ENCODE results near the gene CFB. TPM values are rescaled to one million over a fixed set of nuclear protein-coding genes. Genes with fewer than 3 reads are reported as not detected.

Gene CFB
- total and polyA plus RNA-seq, 2 of the 13 experiments (the other 11 are each of a cell fraction or from before 2014, with no cell fraction given), result 171 to 513 TPM

- TF ChIP-seq ZNF382 (CRISPR knock-in tag; IDR thresholded peaks at IDR 0.05; ENCODE audit: borderline replicate concordance) (no peak), HIVEP1 (CRISPR knock-in tag; IDR thresholded peaks at IDR 0.05) (no peak; the same call in 1 of the 2 replicates), CCDC6 (CRISPR knock-in tag; IDR thresholded peaks at IDR 0.05) (0 out of 2 replicates have a peak, but pooled peaks have one; percentile 8), TEAD2 (CRISPR knock-in tag; IDR thresholded peaks at IDR 0.05) (no peak), TFDP2 (CRISPR knock-in tag; IDR thresholded peaks at IDR 0.05) (peak; percentile 9; the same call in 1 of the 2 replicates), IRF1 (CRISPR knock-in tag; IDR thresholded peaks at IDR 0.05; ENCODE audit: low read depth) (no peak), GTF3A (CRISPR knock-in tag; conservative IDR thresholded peaks at IDR 0.05) (peak; percentile 65; the same call in 1 of the 2 replicates), TCF7L2 (IDR thresholded peaks at IDR 0.05; ENCODE audit: low read depth, low read length) (peak; percentile 28; the same call in 1 of the 2 replicates), STAT5B (CRISPR knock-in tag; IDR thresholded peaks at IDR 0.05) (no peak), ARID2 (CRISPR knock-in tag; IDR thresholded peaks at IDR 0.05; ENCODE audit: borderline replicate concordance) (no peak), GZF1 (CRISPR knock-in tag; IDR thresholded peaks at IDR 0.05) (no peak), ZNF792 (CRISPR knock-in tag; IDR thresholded peaks at IDR 0.05) (0 out of 2 replicates have a peak, but pooled peaks have one; percentile 19), RFX3 (CRISPR knock-in tag; IDR thresholded peaks at IDR 0.05) (no peak), TFE3 (CRISPR knock-in tag; IDR thresholded peaks at IDR 0.05) (no peak), ZMAT3 (CRISPR knock-in tag; conservative IDR thresholded peaks at IDR 0.05) (no peak), ZNF724P (CRISPR knock-in tag; IDR thresholded peaks at IDR 0.05; ENCODE audit: borderline replicate concordance) (0 out of 2 replicates have a peak, but pooled peaks have one; percentile 15), JDP2 (CRISPR knock-in tag; IDR thresholded peaks at IDR 0.05; ENCODE audit: borderline replicate concordance) (no peak), ZNF496 (CRISPR knock-in tag; IDR thresholded peaks at IDR 0.05; ENCODE audit: insufficient replicate concordance) (no peak), ZNF773 (CRISPR knock-in tag; IDR thresholded peaks at IDR 0.05; ENCODE audit: borderline replicate concordance) (no peak), HES4 (CRISPR knock-in tag; IDR thresholded peaks at IDR 0.05; ENCODE audit: borderline replicate concordance) (no peak), ZNF557 (CRISPR knock-in tag; IDR thresholded peaks at IDR 0.05) (no peak), PPARG (CRISPR knock-in tag; conservative IDR thresholded peaks at IDR 0.05) (no peak), BORCS8-MEF2B (CRISPR knock-in tag; IDR thresholded peaks at IDR 0.05) (no peak), ZNF674 (CRISPR knock-in tag; IDR thresholded peaks at IDR 0.05; ENCODE audit: low read depth) (no peak), MLX (CRISPR knock-in tag; IDR thresholded peaks at IDR 0.05) (0 out of 2 replicates have a peak, but pooled peaks have one; percentile 8)
These were observed 533 bp downstream of the CFB start (continued) for GRCh38 chr6:31946370-31946885.
